Measurements from ENCODE around the gene CDK11A.
"Not testable (repeated sequence)": the region's sequence is repeated elsewhere in the genome, so short reads cannot be mapped to it uniquely, and the experiment has no call there.

CDK11A gene

GRCh38 chr1:1683104-1683905 lies 40.9 kb downstream of the CDK11A start:
- DNase-seq (ENCODE audit: low spot score): no peak

- DNase-seq (ENCODE audit: low spot score): no peak
Observed at GRCh38 chr1:1680912-1681273, 43.3 kb downstream of the CDK11A start.

GRCh38 chr1:1680031-1680911 lies 43.9 kb downstream of the CDK11A start:
- DNase-seq (ENCODE audit: low spot score): no peak

- peak; percentile 64 for DNase-seq (ENCODE audit: low spot score)
Observed at GRCh38 chr1:1678581-1679380, 45.4 kb downstream of the CDK11A start.

GRCh38 chr1:1677718-1678580 lies 46.2 kb downstream of the CDK11A start:
- DNase-seq (ENCODE audit: low spot score): no peak

GRCh38 chr1:1676087-1676486 lies 48.1 kb downstream of the CDK11A start:
- not testable (repeated sequence) for DNase-seq (ENCODE audit: low spot score)

- DNase-seq (ENCODE audit: low spot score): not testable (repeated sequence)
Observed at GRCh38 chr1:1675218-1675617, 48.9 kb downstream of the CDK11A start.

GRCh38 chr1:1674806-1675205 lies 49.4 kb downstream of the CDK11A start:
- not testable (repeated sequence) for DNase-seq (ENCODE audit: low spot score)

GRCh38 chr1:1672181-1672965 lies 51.8 kb downstream of the CDK11A start:
- DNase-seq (ENCODE audit: low spot score): no peak

GRCh38 chr1:1671365-1672119 lies 52.6 kb downstream of the CDK11A start:
- no peak for DNase-seq (ENCODE audit: low spot score)

- no peak for DNase-seq (ENCODE audit: low spot score)
Observed at GRCh38 chr1:1670866-1671265, 53.3 kb downstream of the CDK11A start.

GRCh38 chr1:1669468-1670440 lies 54.4 kb downstream of the CDK11A start:
- no peak for DNase-seq (ENCODE audit: low spot score)

GRCh38 chr1:1666526-1666925 lies 57.6 kb downstream of the CDK11A start:
- no peak for DNase-seq (ENCODE audit: low spot score)

GRCh38 chr1:1665815-1666251 lies 58.3 kb downstream of the CDK11A start:
- DNase-seq (ENCODE audit: low spot score): no peak

- no peak for DNase-seq (ENCODE audit: low spot score)
Observed at GRCh38 chr1:1664941-1665814, 59.0 kb downstream of the CDK11A start.

- not testable (repeated sequence) for DNase-seq (ENCODE audit: low spot score)
Observed at GRCh38 chr1:1664318-1664717, 59.8 kb downstream of the CDK11A start.

- DNase-seq (ENCODE audit: low spot score): not testable (repeated sequence)
Observed at GRCh38 chr1:1662830-1663560, 61.2 kb downstream of the CDK11A start.
